GM18951 (cell line): ENCODE results near the gene HUS1B.
"Not testable (repeated sequence)": the region's sequence is repeated elsewhere in the genome, so short reads cannot be mapped to it uniquely, and the experiment has no call there.

ENCODE experiments used
- POLR2A ChIP-seq: IDR thresholded peaks from 4 replicates; pipeline ENCODE4 v1.6.1; 2011; ENCODE audit warnings: mild to moderate bottlenecking; ENCODE audit not compliant: insufficient read length, insufficient read depth; ENCODE audit errors: extremely low read depth
- in situ Hi-C: fragments of 300-500 bp; cut with MboI; formaldehyde crosslinking; loops from one replicate; pipeline ENCODE4 v1.12.0; 2022; ENCODE audit warnings: low sequenced_read_pairs, mixed read lengths, inconsistent platforms; ENCODE audit not compliant: unreplicated experiment

HUS1B gene

GRCh38 chr6:656460-657252 is at the start of gene HUS1B:
Gene HUS1B (minus strand): TSS chr6:657100. CDS start chr6:656944, 156 bp downstream.
- in situ Hi-C loops = no loop called here
- no peak for TF ChIP-seq POLR2A

DNA sequence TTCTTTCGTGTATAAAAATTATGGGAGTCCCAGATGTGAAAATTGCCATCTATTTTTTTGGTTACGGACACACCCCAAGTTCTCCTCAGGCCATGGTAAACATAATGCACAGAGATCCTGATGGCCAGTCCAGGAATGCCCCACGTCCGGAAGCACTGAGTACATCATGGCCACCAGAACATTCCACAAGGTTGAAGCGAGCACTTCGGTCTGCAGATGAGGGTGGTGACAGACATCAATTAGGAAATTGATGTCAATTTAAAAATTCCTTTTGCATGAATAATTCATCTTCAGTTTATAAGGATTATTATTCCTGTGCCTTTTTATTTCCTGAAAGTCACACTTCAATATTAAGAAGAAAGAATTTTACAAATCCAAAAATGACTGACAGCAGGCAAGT is 49.2 kb upstream of the HUS1B start:
- no peak for TF ChIP-seq POLR2A
- in situ Hi-C loops = no loop called here

DNA sequence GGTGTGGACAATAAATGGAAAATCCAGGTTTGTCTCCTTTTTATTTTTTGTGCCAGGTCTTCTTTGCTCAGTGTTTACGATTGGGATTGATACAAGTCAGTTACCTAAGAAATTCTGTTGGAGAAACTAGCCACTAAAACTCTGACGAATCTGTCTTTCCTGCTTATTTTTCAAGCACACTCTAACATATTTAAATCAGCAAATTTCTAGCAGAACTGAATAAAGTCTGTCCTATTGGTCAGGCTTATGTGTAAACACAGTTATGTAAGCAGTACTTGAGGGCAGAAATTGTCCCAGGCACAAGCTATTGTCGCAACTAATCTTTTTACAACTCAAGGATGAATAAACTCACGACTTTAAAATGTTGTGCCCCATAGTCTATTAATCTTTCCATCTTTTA is 48.1 kb upstream of the HUS1B start:
- TF ChIP-seq POLR2A = no peak
- in situ Hi-C loops = no loop called here

- in situ Hi-C loops = no loop called here
- TF ChIP-seq POLR2A = no peak
Measured at GRCh38 chr6:704046-704445, 47.1 kb upstream of the HUS1B start.

GRCh38 chr6:703552-703951 is 46.7 kb upstream of the HUS1B start:
- in situ Hi-C loops = no loop called here
- no peak for TF ChIP-seq POLR2A

DNA sequence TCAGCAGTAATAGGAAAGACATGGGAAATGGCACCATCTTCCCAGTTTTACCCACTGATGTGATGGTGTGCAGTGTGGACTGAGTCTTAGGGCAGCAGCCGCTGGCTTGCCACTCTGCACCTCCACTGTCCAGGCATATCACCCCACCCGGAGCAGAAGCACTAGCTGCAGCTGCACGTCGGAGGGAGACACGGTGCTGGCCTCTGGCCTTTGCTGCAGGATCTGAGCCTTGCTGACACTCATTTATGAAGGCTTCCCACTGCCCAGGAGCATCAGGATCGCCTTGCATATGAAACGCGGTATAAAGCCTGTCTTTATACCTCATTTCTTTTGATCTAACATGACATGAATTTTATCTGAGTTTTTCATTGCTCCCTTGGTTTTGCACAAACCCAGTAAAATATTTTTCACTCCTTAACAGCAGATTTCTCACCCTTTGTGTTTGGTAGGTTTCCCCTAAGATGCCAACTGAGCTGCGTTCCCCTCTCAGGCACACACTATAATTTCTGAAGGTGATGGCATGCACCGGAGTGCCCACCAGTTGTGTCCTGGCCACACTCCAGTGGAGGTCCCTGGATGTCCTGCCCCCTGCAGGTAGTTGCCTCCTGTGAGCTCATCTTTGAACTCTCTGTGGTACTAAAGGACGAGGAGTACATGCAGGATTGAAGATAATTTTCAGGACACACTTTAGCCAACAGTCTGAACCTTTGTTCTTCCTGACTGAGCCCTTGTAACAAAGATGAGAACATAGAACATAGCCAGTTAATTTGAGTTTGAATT is 45.0 kb upstream of the HUS1B start:
- in situ Hi-C loops = no loop called here
- no peak for TF ChIP-seq POLR2A

- TF ChIP-seq POLR2A = no peak
- in situ Hi-C loops = no loop called here
Measured at GRCh38 chr6:701215-701614, 44.3 kb upstream of the HUS1B start.

DNA sequence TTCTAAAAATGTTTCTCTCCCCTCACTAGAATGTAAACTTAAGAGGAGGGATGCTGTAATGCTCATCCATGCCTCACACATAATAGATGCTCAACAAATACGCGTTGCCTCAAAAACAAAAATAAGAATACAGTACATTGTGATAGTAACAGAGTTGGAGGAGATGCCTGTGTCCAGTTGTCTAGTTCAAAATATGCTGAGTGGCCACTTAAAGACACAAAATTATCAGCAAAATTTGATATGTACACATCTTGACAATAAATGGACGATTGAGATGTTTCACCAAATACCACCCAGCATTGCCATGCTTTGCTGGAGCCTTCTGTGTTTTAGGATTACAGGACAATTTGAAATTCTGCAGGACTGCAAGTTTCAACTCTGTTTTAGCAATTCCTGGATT is 43.6 kb upstream of the HUS1B start:
- TF ChIP-seq POLR2A = no peak
- in situ Hi-C loops = no loop called here

DNA sequence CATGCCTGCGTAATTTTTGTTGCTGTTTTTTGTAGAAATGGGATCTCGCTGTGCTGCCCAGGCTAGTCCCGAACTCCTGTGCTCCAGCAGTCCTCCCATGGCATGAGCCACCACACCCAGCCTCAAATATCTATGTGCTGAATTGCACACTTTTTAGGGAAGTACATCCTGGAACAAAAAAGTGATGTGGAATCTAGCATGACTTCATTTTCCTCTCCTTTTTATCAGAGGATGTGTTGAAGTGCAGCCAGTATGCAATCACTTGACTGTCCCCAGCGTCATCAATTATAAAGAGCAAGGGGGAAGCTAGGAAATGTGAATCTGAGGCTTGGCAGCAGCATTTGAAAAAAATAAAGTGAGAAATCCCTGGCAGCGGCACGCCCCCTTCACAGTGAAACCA is 42.4 kb upstream of the HUS1B start:
- in situ Hi-C loops = no loop called here
- TF ChIP-seq POLR2A = no peak

- in situ Hi-C loops = not testable (repeated sequence)
Measured at GRCh38 chr6:694431-695126, 37.7 kb upstream of the HUS1B start.

DNA sequence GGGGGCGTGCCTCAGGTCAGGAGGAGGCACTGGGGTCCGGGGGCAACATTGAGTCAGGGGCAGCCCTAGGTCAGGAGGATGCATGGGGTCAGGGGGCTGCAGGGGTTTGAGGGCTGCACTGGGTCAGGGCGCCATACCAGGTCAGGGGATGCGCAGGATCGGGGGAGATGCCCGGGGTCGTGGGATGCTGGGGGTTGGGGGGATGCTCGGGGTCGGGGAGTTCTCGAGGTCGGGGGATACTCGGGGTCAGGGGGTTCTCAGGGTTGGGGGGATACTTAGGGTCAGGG is 36.8 kb upstream of the HUS1B start:
- no peak for TF ChIP-seq POLR2A
- in situ Hi-C loops = no loop called here

DNA sequence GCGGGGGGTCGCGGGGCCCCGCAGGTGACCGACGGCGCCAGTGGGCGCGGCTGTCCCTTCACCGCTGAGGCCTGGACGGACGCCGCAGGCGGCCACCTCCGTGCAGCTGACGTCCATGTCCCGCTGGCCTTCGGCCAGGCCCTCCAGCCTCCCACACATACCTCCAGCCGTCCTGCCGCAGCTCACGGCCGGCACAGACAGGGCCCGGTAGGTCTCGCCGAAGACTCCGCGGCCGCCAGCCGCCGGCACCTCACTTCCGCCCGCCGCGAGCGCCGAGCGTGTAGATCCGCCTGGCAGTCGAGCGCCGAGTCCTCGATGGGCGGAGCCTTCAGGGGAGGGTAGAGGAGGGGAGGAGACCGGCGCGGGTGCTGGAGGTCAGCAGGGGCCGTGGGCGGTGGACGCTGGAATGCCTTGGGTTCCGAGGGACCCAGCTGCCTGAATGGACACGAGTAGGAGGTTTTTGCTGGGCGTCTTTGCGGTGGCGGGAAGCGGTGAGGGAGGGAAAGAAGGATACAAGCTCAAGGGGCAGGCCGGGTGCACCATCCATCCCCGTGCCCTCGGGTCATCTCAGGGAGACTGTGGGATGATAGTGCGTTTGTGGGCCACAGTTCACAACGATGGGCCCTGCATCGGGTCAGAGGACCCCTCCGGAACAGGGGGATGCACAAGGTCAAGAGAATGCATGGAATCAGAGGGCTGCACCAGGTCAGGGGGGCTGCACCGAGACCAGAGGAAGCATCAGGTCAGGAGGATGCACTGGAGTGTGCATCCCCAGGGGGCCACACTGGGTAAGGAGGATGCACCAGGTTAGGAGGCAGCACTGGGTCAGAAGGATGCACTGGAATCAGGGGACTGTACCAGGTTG is 36.2 kb upstream of the HUS1B start, which contains the start of gene EXOC2:
TSS of gene EXOC2 (minus strand) at position 282 of the 865 bp plus-strand sequence. CDS start 55,321 bp downstream, outside the sequence.
- in situ Hi-C loops = no loop called here
- TF ChIP-seq POLR2A = peak; percentile 69

GRCh38 chr6:692356-692851 is 35.5 kb upstream of the HUS1B start:
- TF ChIP-seq POLR2A = no peak
- in situ Hi-C loops = no loop called here
